Esophagus muscularis mucosa (tissue), 3 donors: ENCODE results near the gene SDR42E1.

Source experiments
- CTCF ChIP-seq, 3 experiments: fragments of 200-600 bp in 2 of 3; fragments of 450-650 bp in 1 of 3; sonication (generic) in 2 of 3; IDR thresholded peaks; one replicate each; pipeline ENCODE4 v1.5.1; 2017 to 2019; ENCODE audit warnings: antibody characterized with exemption in 3 of 3, mild to moderate bottlenecking in 2 of 3, moderate library complexity in 1 of 3
- POLR2A ChIP-seq: fragments of 450-650 bp; IDR thresholded peaks from one replicate; pipeline ENCODE4 v1.6.1; 2017; ENCODE audit warnings: antibody characterized with exemption, moderate library complexity, mild to moderate bottlenecking, low read depth
- POLR2AphosphoS5 ChIP-seq, 2 donors: sonication (generic); formaldehyde crosslinking; IDR thresholded peaks; one replicate each; pipeline ENCODE4 v1.6.1; 2017; ENCODE audit warnings: antibody characterized with exemption in 2 of 2

- TF ChIP-seq CTCF (IDR thresholded peaks at IDR 0.05) (no peak), POLR2A (no peak), POLR2AphosphoS5 (IDR thresholded peaks at IDR 0.05) (no peak)
Measured at GRCh38 chr16:82024883-82025282, 13.6 kb upstream of the SDR42E1 start.
